ENCODE measurements around the gene THSD7B.
"Not testable (repeated sequence)": the region's sequence is repeated elsewhere in the genome, so short reads cannot be mapped to it uniquely, and the experiment has no call there.

Gene THSD7B, protein sequence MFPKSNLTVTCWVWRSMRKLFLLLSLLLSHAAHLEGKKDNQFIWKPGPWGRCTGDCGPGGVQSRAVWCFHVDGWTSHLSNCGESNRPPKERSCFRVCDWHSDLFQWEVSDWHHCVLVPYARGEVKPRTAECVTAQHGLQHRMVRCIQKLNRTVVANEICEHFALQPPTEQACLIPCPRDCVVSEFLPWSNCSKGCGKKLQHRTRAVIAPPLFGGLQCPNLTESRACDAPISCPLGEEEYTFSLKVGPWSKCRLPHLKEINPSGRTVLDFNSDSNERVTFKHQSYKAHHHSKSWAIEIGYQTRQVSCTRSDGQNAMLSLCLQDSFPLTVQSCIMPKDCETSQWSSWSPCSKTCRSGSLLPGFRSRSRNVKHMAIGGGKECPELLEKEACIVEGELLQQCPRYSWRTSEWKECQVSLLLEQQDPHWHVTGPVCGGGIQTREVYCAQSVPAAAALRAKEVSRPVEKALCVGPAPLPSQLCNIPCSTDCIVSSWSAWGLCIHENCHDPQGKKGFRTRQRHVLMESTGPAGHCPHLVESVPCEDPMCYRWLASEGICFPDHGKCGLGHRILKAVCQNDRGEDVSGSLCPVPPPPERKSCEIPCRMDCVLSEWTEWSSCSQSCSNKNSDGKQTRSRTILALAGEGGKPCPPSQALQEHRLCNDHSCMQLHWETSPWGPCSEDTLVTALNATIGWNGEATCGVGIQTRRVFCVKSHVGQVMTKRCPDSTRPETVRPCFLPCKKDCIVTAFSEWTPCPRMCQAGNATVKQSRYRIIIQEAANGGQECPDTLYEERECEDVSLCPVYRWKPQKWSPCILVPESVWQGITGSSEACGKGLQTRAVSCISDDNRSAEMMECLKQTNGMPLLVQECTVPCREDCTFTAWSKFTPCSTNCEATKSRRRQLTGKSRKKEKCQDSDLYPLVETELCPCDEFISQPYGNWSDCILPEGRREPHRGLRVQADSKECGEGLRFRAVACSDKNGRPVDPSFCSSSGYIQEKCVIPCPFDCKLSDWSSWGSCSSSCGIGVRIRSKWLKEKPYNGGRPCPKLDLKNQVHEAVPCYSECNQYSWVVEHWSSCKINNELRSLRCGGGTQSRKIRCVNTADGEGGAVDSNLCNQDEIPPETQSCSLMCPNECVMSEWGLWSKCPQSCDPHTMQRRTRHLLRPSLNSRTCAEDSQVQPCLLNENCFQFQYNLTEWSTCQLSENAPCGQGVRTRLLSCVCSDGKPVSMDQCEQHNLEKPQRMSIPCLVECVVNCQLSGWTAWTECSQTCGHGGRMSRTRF (N-terminal part only)

DNA sequence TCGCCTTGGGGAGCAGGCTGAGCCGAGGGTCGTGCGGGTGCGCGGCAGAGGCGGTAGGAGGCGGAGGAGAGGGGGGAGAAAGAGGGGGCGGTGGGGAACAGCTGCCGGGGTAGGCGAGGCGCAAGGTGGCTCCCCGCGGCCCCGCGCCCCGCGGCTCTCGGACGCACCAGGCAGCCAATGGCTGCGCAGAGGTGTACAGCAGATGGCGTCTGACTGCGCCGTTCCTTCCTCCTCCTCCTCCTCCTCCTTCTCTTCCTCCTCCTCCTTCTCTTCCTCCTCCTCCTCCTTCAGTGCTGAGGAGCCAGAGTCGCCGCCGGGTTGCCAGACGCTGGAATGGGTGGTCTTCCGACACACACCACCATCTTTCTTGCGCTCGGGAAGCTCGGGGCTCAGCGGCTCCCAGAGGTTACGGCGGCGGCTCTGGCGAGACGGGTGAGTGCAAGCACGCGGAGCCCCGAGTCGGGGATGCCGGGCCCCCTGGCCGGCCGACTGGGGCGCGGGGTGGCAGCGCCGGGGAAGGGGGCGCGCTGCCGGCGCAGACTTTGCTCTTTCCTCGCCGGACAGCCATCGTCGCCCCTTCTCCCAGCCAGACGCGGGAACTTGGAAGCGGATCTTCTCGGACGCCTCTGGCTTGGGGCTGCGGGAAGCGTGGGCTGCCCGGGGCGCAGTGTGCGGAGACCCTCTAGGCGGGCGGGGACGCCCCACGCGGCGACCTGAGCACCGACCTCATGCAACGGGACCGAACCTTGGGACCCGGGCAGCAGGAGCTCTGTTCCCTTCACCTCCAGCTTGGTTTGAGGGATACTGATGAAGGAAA is at the start of gene THSD7B:
TSS of gene THSD7B (plus strand) at position 290 of the 817 bp plus-strand sequence. CDS start 116,634 bp downstream, outside the sequence.
- DNase-seq: no peak

DNA sequence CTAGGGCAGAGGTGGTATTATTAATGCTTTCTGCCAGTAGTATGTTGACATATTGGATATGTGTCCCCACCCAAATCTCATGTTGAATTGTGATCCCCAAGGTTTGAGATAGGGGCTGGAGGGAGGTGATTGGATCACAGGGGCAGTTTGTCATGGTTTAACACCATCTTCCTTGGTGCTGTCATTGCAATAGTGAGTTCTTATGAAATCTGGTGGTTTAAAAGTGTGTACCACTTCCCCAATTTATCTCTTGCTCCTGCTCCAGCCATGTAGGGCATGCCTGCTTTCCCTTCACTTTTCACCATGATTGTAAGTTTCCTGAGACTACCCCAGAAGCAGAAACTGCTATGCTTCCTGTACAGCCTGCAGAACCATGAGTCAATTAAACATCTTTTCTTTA is 47.1 kb upstream of the THSD7B start:
- no peak for DNase-seq

DNA sequence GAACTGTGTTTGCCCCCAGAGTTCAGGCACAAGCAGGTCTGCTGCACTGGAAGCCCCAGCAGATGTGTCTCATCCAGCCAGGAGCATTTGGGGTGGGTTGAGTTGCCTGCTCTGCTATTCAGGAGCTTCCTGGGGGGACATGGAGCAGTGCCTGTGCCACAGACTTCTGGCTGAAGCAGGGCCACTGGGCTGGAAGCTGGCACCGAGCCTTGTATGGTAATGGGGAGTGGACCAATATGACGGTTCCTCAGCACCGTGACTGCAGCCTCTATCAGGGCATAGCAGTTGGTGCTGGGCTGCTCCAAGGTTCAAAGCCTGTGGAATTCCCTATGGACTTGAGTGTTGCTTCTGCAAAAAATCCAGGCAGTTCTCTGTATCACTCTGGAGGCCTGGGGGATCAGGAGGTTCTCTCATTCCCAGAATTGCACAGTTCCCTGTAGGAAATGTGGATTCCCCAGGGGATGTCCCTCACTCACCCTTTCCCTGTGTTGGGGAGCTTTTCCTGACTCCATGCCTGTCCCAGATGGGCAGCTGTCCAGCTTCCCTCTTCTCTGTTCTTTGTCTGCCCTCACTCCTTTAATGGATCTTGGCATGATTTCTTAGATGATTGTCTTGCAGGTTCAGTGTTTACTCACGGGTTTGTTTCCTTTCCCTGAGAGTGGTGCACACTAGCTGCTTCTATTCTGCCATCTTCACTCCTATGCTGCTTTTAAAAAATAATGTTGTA is 37.2 kb upstream of the THSD7B start:
- no peak for DNase-seq

DNA sequence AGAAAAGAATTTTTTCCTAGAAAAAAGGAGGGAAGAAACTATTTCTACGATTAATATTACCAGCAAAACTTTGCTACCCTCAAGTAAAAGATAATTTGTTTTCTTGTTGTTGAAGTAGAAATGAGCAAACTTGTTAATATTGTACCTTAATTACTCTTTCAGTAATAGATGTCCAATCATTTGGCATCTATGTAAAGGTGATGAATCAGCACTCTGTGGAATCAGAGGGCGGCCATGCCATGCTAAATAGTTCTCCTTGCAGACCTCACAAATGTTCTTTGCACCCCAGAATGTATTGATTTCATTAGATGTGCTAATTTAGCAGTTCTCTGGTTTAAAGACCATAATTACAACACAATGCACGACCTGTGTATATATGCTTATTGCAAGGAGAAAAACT is 29.1 kb upstream of the THSD7B start:
- DNase-seq: no peak

DNA sequence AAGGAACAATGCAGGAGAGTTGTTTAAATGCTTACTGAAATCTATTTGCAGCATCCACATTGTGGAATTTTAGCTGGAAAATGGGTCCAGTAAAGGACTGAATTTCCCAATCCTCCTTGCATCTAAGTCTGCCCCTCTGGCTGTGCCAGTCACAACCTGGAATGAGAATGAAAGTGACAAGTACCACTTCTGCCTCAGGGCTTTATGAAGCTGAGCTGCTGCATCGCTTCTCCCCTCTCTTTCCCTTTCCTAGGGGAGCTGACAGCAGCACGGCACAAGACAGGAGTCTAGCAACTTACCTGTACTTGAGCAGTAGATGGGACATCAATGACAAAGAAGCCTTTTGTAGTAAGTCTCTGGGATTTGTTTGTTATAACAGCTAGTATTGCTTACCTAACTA is 27.3 kb upstream of the THSD7B start:
- no peak for DNase-seq

DNA sequence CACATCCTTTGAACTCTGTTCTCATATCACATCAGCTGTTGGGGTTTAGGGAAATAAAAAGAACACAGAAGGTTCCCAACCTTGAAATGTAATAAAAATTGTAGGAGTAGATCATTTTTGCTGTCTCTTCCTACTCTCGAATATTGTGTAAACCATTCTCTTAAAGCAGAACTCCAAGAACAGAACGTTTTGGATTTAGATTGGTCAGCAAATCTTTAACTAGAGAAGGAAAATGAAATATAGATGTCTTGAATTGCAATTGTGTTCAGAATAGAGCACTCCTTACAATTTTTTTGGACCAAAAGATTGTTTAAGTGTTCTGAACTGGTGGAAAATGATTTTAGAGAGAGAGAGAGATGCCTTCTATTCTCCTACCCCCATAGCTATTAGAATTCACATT is 23.9 kb upstream of the THSD7B start:
- DNase-seq: no peak

DNA sequence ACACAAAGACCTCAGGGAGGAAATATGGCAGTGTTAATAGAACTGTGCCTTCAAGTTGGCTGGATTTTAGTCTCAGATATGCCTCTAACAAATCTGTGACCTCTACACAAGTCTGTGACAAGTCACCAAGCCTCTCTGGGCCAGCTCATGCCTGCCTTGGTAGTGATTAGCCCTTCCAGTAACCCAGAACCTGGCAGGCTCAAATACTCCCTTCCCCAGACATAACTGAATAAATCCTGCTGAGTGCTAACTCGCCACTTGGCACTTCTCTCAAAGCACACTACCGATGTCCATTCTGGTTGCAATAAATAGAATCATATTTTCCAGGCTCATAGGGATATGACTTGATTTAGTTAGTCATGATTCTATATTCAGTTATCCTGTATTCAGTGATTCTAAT is 15.3 kb upstream of the THSD7B start:
- no peak for DNase-seq

DNA sequence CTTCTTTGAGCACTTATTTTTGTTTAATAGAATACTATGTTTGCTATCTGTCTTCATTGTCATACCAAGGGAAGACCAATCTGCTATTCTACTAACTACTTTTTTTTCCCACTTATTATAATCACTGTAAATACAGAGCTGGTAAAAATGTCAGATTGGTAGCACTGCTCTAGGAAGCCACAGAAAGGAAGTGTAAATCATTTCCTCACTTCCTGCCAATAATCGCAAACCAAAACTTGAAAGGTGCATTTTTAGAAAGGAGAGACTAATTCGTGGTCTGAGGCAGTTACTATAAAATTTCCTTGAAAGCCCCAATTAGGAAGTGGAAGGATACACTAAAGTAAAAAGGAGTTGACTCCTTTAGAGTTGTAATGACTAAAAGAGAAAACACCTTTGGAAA is 13.9 kb upstream of the THSD7B start:
- no peak for DNase-seq

DNA sequence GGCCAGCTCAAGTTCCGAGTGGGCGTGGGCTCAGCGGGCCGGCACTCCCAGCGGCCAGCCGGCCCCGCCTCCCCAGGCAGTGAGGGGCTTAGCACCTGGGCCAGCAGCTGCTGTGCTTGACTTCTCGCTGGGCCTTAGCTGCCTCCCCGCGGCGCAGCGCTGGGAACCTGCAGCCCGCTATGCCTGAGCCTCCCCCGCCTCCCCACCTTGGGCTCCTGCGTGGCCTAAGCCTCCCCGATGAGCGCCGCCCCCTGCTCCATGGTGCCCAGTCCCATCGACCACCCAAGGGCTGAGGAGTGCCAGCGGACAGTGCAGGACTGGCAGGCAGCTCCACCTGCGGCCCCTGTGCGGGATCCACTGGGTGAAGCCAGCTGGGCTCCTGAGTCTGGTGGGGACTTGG is 6.8 kb upstream of the THSD7B start:
- DNase-seq: not testable (repeated sequence)

DNA sequence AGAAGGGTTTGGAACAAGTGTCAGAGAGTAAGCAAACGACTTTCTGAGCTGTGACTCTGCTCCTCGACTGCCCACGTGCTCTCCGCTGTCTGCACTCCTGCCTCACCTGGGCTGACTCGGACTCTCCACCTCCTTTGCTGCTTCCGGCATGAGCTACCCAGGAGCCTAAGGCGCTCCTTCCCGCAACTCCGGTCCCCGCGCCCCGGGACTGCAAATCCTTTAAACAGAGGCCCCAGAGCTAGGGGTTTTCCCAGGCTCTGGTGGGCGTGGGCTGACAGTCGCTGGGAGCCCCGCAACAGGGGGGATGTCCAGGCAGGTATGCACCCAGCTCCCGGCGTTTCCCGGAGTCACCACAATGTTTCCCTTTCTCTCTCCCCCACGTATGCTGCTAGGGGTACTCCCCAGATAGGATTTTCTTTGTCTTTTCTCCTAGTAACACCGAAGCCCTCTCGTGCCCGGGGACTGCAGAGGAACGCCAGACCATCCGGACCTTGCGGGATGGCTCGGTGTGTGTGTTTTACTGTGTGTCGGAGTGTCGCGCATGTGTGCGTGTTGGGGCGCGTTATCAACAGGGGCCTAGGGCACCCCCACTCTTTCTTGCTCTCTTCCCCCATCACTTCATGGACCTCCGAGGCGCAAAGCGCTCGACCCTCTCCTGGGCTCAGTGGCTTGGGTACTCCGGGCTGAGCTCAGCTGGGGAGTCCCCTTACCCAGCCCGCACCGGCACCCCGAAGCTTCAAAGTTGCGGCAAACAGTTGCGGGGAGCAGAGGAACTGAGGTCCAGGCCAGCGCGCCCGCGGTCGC is 691 bp upstream of the THSD7B start:
- no peak for DNase-seq

DNA sequence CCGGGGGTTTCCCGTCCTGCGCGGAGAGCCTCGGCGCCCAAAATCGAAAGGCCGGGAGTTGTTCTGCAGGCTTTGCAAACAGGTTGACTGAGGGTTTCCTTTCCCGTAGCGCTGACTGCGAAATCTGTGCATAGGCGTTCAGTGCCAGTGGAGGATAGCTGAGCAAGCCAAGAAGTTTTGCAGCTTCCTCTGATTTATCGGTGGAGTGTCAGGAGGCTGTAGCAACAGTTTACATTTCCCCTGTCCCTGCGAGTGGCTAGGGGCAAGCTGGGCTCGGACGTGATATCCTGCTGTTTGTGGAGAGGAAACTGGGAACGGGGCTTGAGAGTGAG is 694 bp downstream of the THSD7B start:
- DNase-seq: no peak

DNA sequence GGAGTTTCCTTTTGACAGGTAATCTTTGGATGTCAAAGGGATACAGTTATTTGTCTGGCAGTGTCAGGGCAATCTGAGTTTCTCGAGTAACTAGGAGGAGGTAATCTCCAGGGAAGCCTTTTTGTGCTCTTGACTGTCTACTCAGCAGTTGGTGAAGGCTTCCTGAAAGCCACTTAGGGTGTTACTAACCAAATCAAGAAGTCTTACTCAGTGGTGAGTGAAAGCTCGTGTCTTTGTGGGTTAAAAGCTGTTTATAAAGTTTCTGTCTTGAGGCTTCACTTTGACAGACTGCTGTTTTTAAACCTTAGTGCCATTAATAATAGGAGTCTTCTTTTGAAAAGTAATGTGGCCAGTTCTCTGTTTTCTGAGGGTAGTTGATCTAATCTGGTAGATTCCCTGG is 1.7 kb downstream of the THSD7B start:
- no peak for DNase-seq

DNA sequence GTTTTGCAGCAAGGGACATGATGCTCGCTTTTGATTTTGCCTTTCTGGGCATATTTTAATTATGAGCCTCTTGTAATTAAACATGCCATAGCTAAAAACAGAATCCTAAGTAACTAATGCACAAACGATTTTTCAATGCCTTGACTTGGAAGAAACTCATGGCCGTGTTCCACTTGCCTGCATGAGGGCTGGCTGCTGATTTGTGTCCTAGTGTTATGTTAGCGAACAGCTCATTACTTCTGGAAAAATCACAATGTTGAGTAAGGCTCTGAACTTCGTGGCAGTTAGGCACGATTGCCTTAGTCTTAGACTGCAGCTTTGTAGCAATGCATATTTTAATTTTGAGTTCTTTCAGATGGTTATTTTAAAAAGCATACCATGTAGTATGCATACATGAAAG is 4.5 kb downstream of the THSD7B start:
- DNase-seq: no peak

DNA sequence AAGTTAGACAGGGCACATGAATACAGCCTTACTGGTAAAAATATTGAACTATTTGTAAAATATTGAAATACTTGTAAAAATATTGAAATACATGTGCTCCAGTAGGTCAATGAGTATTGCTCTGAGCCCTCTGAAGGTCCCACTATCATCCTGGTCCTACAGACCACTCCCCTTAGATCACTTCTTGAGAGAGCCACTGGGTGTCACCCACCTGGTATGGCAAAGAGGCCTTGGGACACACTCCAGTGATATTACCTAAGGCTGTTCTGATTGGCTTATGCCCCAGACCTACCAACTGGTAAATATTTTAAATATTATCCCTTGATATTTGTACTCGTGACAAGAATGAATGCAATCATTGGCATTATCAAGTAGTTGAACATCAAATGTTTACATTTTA is 5.0 kb downstream of the THSD7B start:
- DNase-seq: no peak

DNA sequence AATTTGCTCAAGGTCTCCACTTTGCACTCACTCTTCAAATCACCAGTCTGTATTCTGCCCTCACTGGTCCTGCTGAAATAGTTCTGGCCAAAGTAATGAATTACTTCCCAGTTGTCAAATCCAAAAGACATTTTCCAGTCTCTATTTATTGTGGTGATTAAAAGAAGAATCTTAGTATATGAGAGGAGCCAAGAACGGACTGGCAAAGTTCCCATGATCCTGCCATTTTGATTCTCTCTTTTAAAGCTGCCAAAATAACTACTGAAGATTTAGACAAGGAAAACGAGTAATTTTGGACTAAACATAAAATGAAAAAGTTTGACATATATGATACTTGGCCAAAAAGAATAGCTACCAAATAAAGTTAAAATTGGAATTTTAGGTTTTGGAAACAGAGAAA is 12.0 kb downstream of the THSD7B start:
- no peak for DNase-seq

DNA sequence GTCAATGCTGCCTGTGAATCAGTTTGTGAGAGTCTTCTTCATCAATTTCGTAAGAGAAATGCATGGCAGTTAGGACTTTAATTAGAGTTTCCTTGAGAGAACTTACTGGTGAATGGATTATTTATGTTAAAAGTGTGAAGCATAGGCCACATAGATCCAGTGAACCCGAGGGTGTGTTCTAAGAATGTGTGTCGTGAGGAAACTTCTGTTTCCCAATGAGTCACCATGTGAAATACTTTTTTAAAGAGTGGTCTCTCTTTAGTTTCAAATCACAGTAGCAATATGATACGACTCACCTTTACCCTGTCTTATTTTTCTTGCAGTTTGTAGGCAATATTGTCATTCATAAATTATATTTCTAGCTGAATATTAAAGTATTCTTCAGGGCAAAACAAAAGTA is 18.5 kb downstream of the THSD7B start:
- DNase-seq: no peak

DNA sequence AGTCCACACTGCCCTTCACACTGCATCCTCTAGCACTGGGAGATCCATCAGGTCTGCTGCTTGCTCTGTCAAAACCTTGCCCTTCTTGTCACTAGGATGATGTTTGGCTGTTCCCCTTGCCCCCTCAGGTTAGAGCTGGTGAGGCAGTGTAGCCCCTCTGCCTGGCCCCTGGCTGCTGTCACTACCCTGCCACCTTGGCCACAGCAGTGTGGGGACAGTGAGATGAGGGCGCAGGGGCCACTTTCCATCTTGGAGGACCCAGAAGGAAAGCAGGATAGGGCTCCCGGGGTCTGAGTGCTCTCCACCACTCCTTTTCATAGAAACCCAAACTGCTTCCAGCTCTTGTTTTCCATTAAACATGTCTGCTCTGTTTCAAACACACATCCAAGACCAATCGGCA is 19.9 kb downstream of the THSD7B start:
- no peak for DNase-seq

DNA sequence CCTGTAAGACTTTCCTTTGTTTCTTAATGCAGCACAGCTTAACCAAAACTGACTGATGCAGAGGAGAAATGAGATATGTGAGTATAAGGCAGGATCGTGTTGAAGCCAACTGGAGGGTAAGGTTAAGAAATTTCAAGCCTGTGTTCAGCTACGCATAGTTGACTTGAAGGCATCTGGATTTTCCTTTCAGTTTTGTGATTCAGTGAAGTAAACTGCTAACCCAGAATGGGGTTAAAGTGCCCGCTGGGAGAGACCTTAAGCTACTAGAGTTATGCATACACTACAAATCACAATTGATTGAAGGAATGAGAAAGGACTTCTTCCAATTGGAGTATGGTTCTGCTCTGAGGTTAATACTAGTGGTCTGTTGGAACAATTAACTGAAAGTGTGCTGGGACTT is 22.6 kb downstream of the THSD7B start:
- no peak for DNase-seq

DNA sequence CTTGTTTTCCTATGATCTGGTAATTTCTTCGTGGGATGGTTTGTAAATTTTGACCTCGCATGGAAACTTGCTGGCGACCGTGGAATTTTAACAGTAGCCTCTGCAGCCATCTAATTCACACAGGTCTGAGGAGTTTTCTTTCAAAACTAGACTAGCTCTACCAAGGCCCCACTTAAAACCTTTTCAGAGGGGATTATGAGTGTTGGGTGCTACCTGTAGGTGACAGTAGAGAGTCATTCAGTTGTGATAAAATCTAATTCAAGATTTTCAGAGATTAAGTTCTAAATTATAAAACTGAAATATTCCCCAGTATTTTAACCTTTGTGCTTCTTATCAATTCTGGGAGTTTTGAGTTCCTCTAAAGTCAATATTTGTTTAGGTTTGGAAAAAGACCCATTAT is 31.0 kb downstream of the THSD7B start:
- no peak for DNase-seq

DNA sequence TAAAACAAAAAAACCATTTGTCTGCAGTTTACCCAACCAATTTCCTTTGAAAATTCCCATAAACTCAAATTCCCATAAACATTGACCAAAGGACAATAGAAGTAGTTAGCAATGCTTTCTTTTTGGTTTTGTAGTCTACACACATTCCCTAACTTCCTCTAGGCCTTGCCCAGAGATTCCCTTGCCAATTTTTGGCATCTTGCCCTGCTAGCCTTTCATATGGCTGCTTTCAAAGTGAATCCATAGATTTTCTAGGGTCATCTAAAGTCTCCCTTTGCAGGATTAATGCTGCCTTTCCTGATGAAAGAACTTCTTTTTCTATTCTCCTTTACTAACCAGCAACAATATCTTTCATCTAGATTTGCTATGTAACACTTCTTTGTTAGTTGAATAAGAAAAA is 33.4 kb downstream of the THSD7B start:
- no peak for DNase-seq

DNA sequence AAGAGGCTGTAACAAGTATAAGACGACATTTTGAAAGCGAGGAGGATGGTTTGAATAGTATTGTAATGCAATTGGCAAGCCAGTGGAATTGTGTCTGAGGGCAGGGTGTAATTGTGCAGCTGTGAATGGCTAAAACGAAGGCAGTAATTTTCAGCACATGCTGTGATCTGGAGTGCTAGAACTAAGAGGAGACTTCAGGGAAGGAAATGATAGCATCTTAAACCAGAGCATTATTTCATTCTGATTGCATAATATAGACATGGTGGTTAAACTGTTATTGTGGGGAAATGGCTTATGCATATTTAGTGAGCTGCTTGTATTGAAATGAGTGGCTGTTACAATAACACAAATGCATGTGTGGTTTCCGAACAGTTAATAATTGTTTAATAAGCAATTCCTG is 36.3 kb downstream of the THSD7B start:
- DNase-seq: no peak

All from amniotic stem cell (primary cell).